Germinal center (tissue), 1 donor: ENCODE measurements around the gene PLEK2.
A peak's percentile ranks its signal among the peaks of the same experiment; 100 is the strongest.
"Not testable (repeated sequence)": the region's sequence is repeated elsewhere in the genome, so short reads cannot be mapped to it uniquely, and the experiment has no call there.

ENCODE experiments used
- DNase-seq: peaks from one replicate; pipeline ENCODE4 v3.0.0; 2012; ENCODE audit warnings: mixed read lengths, low spot score

PLEK2 gene

DNA sequence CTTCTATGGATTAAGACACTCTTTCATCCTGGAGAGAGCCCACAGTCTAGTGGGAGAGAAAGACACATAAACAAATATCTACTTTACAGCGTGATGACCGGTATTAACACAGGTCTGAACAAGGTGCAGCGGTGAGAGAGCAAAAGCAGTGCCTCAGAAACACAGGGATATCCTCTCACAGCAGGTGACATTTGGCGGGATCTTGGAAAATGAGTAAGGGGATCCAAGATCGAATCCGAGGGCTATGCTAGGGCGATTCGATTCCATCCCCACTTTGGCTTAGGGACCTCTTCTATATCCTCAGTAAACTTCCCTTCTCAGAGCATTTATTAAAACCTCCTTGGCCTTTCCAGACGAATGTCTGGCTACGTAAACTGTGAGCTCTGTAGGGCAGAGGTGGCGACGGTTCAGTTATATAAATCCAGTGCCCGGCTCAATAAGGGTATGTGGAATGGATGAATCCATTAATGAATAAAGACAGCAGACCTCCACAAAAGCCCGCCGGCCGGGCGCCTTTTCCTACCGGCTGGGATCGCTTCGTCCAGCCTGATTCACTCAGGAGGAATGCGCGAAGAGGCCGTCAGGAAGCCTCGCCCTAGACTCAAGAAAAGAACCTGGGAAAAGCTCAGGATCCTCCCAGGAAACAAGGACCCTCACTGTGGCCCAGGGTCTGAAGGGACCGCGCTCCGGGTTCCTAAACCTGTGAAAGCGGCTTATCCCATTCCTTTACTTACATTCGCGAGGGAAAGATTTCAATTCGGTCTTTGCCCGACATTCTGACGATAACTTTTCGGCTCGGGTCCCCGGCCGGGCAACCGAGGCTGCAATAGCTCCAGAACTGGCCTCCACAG lies 52.8 kb downstream of the PLEK2 start:
- peak; percentile 7 for DNase-seq

DNA sequence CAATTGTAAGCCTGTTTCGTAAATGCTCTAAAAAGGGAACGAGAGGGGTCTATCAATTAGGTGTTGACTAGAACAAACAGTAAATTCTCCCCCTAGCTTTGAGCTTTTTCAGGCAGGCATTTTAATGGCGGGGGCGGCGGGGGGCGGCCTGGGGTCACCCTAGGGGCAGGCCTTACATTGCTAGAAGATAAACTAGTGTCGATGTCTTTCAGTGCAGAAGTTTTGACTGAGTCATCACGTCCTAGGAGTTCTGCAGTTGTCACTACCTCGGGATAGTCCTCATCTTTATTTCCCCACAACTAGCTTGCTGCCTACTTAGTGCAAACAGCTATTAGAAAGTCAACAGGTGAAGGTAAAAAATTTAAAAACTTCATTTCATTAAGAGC lies 54.0 kb downstream of the PLEK2 start:
- no peak for DNase-seq

DNA sequence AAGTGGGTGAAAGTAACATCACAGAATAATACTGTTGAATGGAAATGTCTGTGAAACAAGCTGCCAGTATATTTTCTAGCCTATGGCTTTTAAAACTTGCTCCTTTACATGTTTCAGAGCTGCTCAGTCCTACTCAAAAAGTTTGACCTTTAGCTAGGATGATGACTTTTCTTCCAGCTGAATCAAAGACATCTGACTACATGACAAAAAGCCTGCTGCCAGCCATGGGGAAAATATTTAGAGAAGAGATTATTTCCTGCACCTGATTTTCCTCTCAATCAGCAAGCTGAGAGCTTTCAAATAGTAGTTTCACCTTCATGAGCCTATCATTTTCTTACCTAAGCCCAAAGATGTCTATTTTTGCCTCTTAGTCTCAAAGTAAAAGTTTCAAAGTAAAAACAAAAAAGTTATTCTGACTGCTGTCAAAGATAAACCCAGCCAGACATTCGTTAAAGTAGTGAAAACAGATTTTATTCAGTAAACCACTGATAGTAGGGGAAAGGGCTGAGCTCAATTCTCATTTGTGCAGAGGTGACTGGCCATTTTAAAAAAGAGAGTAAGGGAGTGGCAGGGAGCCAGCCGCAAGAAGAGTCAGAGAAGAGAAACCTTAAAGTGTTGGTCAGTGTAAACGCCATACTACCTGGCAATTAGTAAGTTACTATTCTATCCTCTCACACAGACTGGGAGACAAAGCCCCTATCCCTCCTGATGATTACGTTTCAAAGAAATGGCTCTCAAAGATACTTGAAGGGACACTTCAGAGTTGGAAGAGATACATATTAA lies 54.6 kb downstream of the PLEK2 start:
- no peak for DNase-seq

DNA sequence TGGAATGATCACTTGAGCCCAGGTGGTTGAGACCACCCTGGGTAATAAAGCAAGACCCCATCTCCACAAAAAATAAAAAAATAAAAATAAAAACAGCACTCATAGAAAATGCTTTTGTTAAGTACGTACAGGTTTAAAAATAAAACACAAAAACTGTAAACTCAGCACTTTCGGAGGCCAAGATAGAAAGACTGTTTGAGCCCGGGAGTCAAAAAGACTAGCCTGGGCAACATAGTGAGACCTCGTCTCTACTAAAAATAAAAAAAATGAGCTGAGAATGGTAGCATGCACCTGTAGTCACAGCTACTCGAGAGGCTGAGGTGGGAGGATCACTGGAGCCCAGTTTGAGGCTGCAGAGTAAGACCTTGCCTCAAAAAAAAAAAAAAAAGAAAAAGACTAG lies 59.9 kb downstream of the PLEK2 start:
- DNase-seq = no peak

DNA sequence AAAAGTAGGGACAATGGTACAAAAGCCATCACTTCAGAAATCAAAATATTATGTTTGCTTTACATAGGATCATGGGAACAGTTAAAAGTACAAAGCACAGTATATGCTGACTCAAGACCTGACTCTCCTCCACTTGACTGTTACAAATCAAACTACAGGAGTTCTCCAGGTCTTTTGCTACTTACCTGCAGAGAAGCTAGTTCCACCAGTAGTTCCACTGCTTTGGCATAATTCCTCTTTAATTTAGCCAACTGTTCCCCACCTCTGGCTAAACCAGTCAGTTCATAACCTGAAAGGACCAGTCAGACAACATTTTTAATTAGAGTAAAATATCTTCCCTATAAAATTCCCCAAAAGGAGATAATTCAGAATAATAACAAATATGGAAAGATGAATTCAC lies 66.4 kb downstream of the PLEK2 start:
- DNase-seq = no peak

DNA sequence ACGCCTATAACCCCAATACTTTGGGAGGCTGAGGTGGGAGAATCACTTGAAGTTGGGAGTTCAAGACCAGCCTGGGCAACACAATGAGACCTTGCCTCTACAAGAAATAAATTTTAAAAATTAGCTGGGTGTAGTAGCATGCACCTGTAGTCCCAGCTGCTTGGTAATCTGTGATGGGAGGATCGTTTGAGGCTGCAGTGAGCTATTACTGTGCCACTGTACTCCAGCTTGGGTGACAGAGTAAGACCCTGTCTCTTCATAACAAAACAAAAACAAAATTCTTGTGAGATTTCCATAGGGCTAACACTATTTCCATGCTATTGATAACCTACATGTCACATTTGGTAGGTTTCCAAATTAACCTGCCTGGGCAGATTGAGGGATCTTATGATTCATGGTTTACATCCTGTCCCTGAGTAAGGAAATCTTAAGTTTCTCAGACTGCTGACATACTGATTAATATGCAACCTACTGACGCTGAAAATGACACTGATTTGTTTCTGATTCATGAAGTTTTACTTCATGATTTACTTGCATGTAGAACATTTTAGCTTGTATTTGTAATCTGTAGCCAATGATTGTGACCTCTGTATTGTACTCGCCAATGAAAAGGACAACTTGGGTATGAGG lies 68.2 kb downstream of the PLEK2 start:
- DNase-seq = no peak

DNA sequence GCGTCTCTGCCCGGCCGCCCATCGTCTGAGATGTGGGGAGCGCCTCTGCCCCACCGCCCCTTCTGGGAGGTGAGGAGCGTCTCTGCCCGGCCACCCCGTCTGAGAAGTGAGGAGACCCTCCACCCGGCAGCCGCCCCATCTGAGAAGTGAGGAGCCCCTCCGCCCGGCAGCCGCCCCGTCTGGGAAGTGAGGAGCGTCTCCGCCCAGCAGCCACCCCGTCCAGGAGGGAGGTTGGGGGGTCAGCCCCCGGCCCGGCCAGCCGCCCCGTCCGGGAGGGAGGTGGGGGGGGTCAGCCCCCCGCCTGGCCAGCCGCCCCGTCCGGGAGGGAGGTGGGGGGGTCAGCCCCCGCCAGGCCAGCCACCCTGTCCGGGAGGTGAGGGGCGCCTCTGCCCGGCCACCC lies 70.7 kb downstream of the PLEK2 start:
- DNase-seq = not testable (repeated sequence)
